HepG2 (cell line): ENCODE measurements around the gene C2orf76. TPM values are rescaled to one million over a fixed set of nuclear protein-coding genes. Genes with fewer than 3 reads are reported as not detected.

Experiments used
- CHD4 ChIP-seq: fragments of 200-600 bp; sonication (generic); IDR thresholded peaks from 2 replicates; pipeline ENCODE4 v1.7.0; 2017; ENCODE audit warnings: mild to moderate bottlenecking, low read length, borderline replicate concordance
- FOXM1 ChIP-seq: sonication (generic); formaldehyde crosslinking; IDR thresholded peaks from 2 replicates; pipeline ENCODE4 v1.5.0; 2020; ENCODE audit warnings: missing genetic modification reagents
- GPBP1L1 ChIP-seq: sonication (generic); formaldehyde crosslinking; IDR thresholded peaks from 2 replicates; pipeline ENCODE4 v1.5.0; 2020; ENCODE audit warnings: mild to moderate bottlenecking, missing genetic modification reagents
- LRRFIP1 ChIP-seq: sonication (generic); formaldehyde crosslinking; conservative IDR thresholded peaks from 2 replicates; pipeline ENCODE4 v1.4.0; 2020; ENCODE audit warnings: missing genetic modification reagents
- MYNN ChIP-seq: sonication (generic); formaldehyde crosslinking; IDR thresholded peaks from 2 replicates; pipeline ENCODE4 v1.4.0; 2020; ENCODE audit warnings: mild to moderate bottlenecking, low read depth, missing genetic modification reagents
- NFKBIZ ChIP-seq: IDR thresholded peaks from 2 replicates; pipeline ENCODE4 v1.6.1; 2018; ENCODE audit warnings: missing genetic modification reagents, missing compliant biosample characterization
- PHF20 ChIP-seq: sonication (generic); formaldehyde crosslinking; IDR thresholded peaks from 2 replicates; pipeline ENCODE4 v1.5.0; 2020; ENCODE audit warnings: mild to moderate bottlenecking, missing genetic modification reagents
- USF2 ChIP-seq, 2 experiments: sonication (generic) in 1 of 2; formaldehyde crosslinking in 1 of 2; IDR thresholded peaks; 2 replicates each; pipeline versions ENCODE4 v1.5.1 to v1.6.1; 2011 to 2020; ENCODE audit warnings: borderline replicate concordance in 1 of 2, low read depth in 1 of 2, low read length in 1 of 2, mild to moderate bottlenecking in 1 of 2, missing genetic modification reagents in 1 of 2, moderate library complexity in 1 of 2
- ZNF121 ChIP-seq: sonication (generic); formaldehyde crosslinking; IDR thresholded peaks from 2 replicates; pipeline ENCODE4 v1.5.0; 2020; ENCODE audit warnings: mild to moderate bottlenecking, missing genetic modification reagents
- ZNF280D ChIP-seq: sonication (generic); formaldehyde crosslinking; IDR thresholded peaks from 2 replicates; pipeline ENCODE4 v1.5.1; 2020; ENCODE audit warnings: mild to moderate bottlenecking, missing genetic modification reagents
- ZNF281 ChIP-seq: sonication (generic); formaldehyde crosslinking; IDR thresholded peaks from 2 replicates; pipeline ENCODE4 v1.4.0; 2020; ENCODE audit warnings: missing genetic modification reagents, borderline replicate concordance
- ZNF362 ChIP-seq: sonication (generic); formaldehyde crosslinking; IDR thresholded peaks from 2 replicates; pipeline ENCODE4 v1.4.0; 2020; ENCODE audit warnings: missing genetic modification reagents, mild to moderate bottlenecking, borderline replicate concordance
- ZNF598 ChIP-seq: sonication (generic); formaldehyde crosslinking; IDR thresholded peaks from 2 replicates; pipeline ENCODE4 v1.5.1; 2020; ENCODE audit warnings: mild to moderate bottlenecking, missing genetic modification reagents, borderline replicate concordance
- polyA plus RNA-seq, 8 experiments: library from polyadenylated mRNA; depleted of rRNA in 3 of 8; stranded (reverse) in 7 of 8; unstranded in 1 of 8; fragments of >200 nt; fragmentation: Illumina TruSeq in 4 of 8; extraction: Trizol in 4 of 8; gene quantifications; 2 replicates each; pipeline versions ENCODE4 v1.2.1 to v1.2.3, GENCODE V29; 2011 to 2016; ENCODE audit warnings: low read depth in 4 of 8, missing spikeins in 1 of 8, mixed read lengths in 1 of 8; ENCODE audit not compliant: insufficient read depth in 1 of 8
- total RNA-seq, 5 experiments: library from RNA; depleted of rRNA; stranded (reverse); fragments of >200 nt; fragmentation: Illumina TruSeq; extraction: Trizol; gene quantifications; 2 replicates each; pipeline ENCODE4 v1.2.3, GENCODE V29; 2016; ENCODE audit warnings: low read depth in 1 of 5

The C2orf76 gene
- total and polyA plus RNA-seq, 2 of the 13 experiments (the other 11 are each of a cell fraction or from before 2014, with no cell fraction given), result 7.7 to 8.5 TPM

GRCh38 chr2:119366649-119367471 is at the start of gene C2orf76, which contains the start of gene DBI (continued):
- peak; percentile 88 for TF ChIP-seq USF2 (IDR thresholded peaks at IDR 0.05; ENCODE audit: low read depth, low read length)
- TF ChIP-seq USF2 (CRISPR knock-in tag; IDR thresholded peaks at IDR 0.05; ENCODE audit: borderline replicate concordance), result peak; percentile 93
- no peak for TF ChIP-seq CHD4
- no peak for TF ChIP-seq FOXM1 (CRISPR knock-in tag)
- peak; percentile 78 for TF ChIP-seq ZNF598 (CRISPR knock-in tag)
- no peak for TF ChIP-seq GPBP1L1
- no peak for TF ChIP-seq ZNF121
- TF ChIP-seq ZNF362 (CRISPR knock-in tag), result no peak; the same call in 1 of the 2 replicates
- TF ChIP-seq PHF20, result peak; percentile 90
- 0 out of 2 replicates have a peak, but pooled peaks have one; percentile 64 for TF ChIP-seq MYNN (CRISPR knock-in tag)
- TF ChIP-seq NFKBIZ (CRISPR knock-in tag), result 0 out of 2 replicates have a peak, but pooled peaks have one; percentile 28
- peak; percentile 69; the same call in 1 of the 2 replicates for TF ChIP-seq ZNF280D (CRISPR knock-in tag)
- TF ChIP-seq ZNF281 (CRISPR knock-in tag), result peak; percentile 68; the same call in 1 of the 2 replicates
- TF ChIP-seq LRRFIP1 (CRISPR knock-in tag), result no peak
